Measurements from ENCODE around the gene R3HDM4.

R3HDM4 gene

GRCh38 chr19:944171-944567 is 31.1 kb upstream of the R3HDM4 start:
- FAIRE-seq (no peak), DNase-seq (ENCODE audit: insufficient read length, low spot score) (no peak)

GRCh38 chr19:943551-944170 is 30.6 kb upstream of the R3HDM4 start:
- DNase-seq (ENCODE audit: insufficient read length, low spot score) (no peak), FAIRE-seq (no peak)
- TF ChIP-seq CTCF (IDR thresholded peaks at IDR 0.05; ENCODE audit: insufficient read depth, missing control alignments): no peak

More at GRCh38 chr19:944171-944567, 31.1 kb upstream of the R3HDM4 start:
- no peak for TF ChIP-seq CTCF (IDR thresholded peaks at IDR 0.05; ENCODE audit: insufficient read depth, missing control alignments)

GRCh38 chr19:942133-942645 is 29.2 kb upstream of the R3HDM4 start:
- no peak for FAIRE-seq
- no peak for TF ChIP-seq CTCF (IDR thresholded peaks at IDR 0.05; ENCODE audit: insufficient read depth, missing control alignments)
- no peak for DNase-seq (ENCODE audit: insufficient read length, low spot score)

- no peak for TF ChIP-seq CTCF (IDR thresholded peaks at IDR 0.05; ENCODE audit: insufficient read depth, missing control alignments)
- no peak for FAIRE-seq
- no peak for DNase-seq (ENCODE audit: insufficient read length, low spot score)
These were observed 28.5 kb upstream of the R3HDM4 start for GRCh38 chr19:941292-942132.

- no peak for DNase-seq (ENCODE audit: insufficient read length, low spot score)
- no peak for FAIRE-seq
- TF ChIP-seq CTCF (IDR thresholded peaks at IDR 0.05; ENCODE audit: insufficient read depth, missing control alignments): no peak
These were observed 27.7 kb upstream of the R3HDM4 start for GRCh38 chr19:940591-941291.

GRCh38 chr19:939922-940321 is 26.9 kb upstream of the R3HDM4 start:
- FAIRE-seq (no peak), DNase-seq (ENCODE audit: insufficient read length, low spot score) (no peak)
- no peak for TF ChIP-seq CTCF (IDR thresholded peaks at IDR 0.05; ENCODE audit: insufficient read depth, missing control alignments)

Data from D721Med (cell line).